Right kidney (tissue), 9 donors: Measurements from ENCODE around the gene PRM1.

Source experiments
- DNase-seq: peaks from one replicate; pipeline ENCODE4 v3.0.0-alpha.2; 2016
- long read RNA-seq, 8 donors: transcript quantifications; one replicate each; lab custom pipeline, GENCODE V29; 2026

Gene PRM1, protein sequence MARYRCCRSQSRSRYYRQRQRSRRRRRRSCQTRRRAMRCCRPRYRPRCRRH
- long read RNA-seq, donor 1, result 0 reads
- long read RNA-seq, donor 2, result 0 reads
- long read RNA-seq, donor 3, result 0 reads
- long read RNA-seq, donor 4, result 0 reads
- long read RNA-seq, donor 5, result 0 reads
- long read RNA-seq, donor 6, result 0 reads
- long read RNA-seq, donor 7, result 0 reads
- long read RNA-seq, donor 8, result 0 reads

DNA sequence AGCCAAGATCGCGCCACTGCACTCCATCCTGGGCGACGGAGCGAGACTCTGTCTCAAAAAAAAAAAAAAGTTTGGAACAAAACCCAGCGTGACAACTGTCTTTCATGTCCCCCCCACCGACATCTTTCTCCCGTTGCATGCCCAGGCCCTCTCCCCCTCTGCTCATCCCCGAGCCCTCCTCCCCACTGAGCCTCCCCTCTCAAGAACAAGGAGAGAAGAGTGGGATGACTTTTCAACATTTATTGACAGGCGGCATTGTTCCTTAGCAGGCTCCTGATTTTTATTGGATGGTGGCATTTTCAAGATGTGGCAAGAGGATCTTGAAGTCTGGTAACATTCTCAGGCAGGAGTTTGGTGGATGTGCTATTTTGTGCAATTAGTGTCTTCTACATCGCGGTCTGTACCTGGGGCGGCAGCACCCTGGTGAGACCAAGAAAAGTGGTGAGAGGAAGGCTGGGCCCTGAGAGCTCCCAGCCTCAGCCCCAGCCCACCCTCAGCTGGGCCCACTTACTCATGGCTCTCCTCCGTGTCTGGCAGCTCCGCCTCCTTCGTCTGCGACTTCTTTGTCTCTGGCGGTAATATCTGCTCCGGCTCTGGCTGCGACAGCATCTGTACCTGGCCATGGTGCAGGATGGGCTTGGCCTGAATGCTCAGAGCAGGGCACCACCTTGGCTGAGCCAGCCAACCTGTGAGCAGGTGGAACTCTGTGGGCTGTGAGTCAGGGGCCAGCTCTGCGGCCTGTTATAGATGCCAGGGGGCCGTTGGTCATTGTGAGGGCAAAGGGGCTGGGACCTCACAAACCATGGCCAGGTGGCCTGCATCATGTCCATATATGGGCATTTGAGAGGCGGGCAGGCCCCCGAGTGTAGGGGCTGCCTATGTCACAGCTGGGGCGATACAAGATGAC lies at the start of gene PRM1:
Gene PRM1 (minus strand): TSS at position 715 of the 907 bp plus-strand sequence. CDS start 92 bp downstream, at position 623.
- no peak for DNase-seq

DNA sequence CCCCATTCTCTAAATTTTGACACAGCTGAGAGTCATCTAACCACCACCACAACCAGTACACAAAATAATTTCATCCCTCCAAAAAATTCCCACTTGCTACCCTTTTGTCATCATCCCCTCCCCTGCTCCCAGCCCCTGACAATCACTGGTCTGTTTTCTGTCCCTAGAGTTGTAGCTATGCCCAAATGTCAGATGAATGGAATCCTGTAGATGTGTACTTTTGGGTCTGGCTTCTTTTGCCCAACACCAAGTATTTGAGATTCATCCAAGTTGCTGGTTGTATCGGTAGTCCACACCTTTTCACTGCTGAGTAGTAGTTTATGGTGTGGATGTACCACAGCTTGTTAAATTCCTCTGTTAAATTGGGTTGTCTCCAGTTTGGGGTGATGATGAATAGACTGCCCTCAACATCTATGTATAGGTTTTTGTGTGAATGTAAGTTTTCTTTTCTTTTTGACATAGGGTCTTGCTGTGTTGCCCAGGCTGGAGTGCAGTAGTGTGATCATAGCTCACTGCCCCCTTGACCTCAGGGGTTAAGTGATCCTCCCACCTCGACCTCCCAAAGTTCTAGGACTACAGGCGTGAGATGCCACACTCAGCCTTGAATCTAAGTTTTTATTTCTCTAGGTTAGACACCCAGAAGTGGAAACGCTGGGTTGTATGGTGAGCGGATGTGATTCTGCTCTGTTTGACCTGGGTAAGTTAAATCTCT lies 49.6 kb upstream of the PRM1 start:
- DNase-seq, result no peak

DNA sequence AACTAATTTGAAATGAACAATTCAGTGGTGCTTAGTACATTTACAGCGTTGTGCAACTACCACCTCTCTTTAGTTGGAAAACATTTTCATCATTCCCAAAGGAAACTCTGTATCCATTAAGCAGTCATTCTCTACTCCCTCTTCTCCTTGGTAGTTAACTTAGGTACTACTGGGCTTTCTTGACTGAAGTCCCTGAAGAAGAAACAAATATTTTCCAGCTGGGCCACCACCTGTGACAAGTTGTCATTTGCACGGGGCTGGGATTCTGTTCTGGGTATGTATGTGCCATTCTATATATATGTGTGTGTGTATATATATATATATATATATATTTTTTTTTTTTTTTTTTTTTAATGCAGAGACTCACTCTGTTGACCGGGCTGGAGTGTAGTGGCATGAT lies 48.8 kb upstream of the PRM1 start:
- no peak for DNase-seq

DNA sequence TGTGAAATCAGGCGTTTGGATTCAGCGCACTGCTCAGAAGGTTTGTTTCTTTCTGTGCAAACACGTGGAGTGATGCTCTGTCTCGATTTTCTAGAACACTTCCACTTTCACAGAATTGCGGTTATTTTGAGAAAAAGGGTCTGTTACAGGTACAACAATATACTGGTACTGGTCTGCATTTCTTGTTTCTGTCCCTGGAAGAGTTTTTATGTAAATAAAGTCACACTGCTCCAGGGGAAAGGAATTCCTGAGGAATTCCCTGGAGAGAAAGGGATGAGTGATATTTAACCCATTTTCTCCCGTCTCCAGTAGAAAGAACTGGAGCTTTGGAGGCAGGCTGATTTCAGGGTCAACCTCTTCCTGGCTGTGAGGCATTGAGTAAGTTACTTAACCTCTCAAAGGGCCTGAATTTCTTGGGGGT lies 48.0 kb upstream of the PRM1 start:
- peak; percentile 44 for DNase-seq

DNA sequence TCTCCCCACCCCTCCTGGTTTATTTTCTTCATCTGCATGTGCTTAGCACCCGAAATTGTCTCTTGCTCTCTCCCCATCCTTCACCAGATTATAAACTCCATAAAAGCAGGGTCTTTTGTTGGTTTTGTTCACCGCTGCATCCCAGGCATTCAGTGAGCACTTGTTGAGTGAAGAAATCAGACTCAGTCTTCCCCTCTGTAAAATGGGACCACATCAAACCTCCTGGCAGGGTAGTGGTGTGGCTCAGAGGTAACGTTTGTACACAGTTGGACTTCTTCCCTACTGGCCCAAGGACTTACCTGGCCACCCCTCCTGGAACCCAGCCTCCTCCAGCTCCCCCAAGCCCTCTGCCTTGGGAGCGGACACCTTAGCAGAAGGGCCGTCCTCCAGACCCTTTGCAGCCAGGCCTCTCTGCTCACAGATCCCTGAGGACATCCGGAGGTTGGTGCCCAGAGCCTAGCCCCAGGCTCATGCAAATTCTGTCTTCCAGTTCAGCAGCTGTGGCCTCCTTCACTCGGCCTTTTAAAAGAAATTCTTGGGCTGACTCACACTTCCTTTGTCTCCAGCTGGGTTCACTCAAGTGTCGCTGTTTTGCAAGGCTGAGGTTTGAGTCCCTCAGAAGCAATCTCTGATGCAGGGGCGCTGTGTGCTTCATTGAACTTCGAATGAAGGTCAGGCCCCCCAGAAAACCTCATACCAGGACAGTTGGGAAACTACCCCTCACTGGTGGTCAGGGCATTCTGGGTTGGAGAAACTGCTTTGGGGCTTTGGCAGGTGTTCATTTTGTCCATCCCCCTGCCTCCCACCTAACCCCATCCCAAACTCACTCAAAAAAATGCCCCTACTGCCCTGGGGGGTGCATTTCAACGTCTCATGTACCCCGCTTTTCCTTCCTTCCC lies 47.3 kb upstream of the PRM1 start:
- DNase-seq, result peak; percentile 56

DNA sequence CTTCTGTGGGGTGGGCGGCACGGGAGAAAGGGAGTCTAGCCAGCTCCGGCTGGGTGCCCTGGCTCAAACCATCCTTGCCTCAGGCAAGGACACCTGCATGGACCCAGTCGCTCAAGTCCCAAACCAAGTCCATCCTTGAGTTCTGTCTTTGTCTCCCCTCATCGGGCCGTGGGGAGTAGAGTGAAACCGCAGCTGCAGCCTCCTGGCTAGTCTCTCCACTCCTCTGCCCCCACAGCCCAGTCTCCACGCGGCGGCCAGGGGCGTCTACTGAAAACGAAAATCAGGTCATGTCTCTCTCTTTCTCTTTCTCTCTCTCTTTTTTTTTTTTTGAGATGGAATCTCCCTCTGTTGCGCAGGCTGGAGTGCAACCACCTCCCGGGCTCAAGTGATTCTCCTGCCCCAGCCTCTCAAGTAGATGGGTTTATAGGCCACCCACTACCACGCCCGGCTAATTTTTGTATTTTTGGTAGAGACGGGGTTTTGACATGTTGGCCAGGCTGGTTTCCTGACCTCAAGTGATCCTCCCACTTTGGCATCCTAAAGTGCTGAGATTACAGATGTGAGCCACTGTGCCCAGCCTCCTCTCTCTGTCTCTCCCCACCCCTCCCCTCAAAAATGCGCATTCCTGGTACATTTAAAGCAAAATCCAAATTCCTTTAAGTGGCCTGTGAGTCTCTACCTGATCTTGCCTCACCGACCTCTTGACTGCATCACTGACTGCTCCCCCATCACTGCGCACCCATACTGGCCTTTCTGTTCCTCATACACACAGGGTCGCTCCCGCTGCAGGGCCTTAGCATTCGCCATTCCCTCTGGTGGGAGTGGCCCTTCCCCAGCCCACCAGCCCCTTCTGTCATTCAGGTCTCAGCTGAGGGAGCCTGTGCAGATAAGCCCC lies 46.4 kb upstream of the PRM1 start:
- no peak for DNase-seq

DNA sequence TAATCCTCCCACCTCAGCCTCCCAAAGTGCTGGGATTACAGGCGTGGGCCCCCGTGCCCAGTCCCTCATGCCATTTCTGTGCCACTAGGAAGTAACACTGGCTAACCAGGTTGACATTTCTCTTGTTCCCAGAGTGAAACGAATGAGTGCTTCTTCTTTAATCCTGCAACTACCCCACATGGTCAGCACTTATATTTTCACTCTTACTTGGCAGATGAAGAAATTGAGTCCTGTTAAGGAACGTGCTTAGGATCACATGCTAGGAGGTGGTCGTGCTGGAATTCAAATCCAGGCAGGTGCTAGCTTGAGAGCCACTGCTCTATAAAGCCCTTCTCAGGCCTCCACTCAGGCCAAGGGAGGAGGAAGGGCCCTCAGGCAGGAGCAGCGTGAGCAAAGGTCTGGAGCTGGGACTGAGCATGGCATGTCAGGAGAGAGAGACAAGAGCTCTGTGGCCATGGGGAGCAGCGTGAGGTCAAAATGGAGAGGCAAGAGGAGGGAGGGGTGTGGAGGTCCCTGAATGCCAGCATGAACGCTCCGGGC lies 45.7 kb upstream of the PRM1 start:
- DNase-seq, result no peak

DNA sequence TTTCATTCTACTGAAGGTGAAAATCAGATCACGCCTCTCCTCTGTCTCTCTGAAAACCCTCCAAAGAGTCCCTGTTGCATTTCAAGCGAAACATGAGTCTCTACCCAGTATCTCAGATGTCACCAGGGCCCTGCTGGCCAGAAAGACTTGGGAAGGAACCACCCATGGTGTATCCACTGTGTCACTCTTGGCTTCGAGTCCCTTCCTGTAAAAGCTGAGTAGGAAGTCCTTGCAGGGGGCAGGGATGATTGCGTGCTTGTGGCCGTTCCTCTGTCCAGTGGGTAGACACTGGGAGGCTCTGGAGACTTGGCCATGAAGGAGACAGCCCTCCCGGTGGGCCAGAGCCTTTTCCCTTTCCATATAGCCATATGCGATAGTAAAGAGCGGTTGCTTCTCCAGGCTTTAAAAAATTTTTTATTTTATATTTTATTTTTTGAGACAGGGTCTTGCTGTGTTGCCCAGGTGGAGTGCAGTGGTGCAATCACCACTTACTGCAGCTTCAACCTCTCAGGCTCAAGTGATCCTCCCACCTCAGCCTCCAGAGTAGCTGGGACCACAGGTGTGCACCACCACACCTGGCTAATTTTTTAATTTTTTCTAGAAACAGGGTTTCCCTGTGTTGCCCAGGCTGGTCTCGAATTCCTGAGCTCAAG lies 45.1 kb upstream of the PRM1 start:
- no peak for DNase-seq

DNA sequence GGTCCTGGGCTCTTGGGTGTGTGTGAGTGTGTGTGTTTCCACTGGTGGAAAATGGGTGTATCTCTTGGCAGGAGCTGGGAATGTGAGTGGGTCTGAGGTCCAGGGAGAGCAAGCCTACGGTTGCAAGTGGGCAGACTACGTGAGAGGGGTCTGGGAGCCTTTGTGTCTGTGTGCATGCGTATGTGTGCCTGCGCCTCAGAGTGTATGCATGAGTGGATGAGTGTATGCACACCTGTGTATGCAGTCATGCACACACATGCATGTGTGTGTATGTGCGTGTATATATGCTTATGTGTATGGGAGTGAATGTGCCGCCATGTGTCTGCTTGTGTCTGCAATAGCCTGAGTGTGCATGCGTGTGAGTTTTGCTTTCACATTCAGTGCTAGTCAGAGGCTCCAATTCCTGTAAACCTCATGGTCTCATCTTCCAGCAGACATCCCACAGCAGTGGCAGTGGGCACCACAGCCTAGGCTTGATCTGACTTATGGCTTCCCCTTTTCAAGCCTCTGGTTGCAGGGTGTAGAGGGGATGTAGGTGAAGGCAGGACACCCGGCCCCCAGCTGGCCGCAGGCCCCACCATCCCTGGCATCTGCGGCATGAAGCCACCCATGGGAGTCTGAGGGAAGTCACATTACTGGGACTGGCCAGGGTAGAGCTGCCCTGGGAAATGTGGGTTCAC lies 44.4 kb upstream of the PRM1 start:
- DNase-seq, result no peak

DNA sequence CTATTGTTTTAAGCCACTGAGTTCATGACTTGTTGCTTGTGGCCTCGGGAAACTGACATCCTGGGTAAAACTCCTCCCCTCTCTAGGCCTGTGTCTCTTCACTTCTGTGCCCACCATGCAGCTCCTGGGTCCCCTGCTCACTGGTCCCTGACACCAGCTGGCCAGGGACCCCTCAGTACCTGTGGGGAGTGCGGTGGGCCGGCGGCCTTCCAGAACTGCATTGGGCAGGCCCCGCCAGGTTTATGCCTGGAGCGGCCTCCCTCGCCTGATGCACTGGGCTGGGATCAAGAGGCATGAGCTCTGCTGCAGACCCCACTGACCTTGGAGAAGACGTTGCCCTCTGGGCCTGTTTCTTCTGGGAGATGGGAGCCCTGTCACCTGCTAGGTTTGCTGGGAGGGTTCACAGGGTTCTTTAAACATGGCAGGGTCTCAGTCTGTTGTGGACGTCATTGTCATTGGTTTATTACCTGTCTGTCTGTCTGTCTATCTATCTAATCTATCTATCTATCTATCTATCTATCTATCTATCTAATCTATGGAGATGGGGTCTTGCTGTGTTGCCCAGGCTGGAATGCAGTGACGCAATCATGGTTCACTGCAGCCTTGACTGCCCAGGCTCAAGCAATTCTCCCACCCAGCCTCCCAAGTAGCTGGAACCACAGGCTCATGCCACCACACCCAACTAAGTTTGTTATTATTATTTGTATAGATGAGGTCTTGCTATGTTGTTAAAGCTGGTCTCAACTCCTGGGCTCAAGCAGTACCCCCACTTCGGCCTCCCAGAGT lies 42.6 kb upstream of the PRM1 start:
- DNase-seq, result no peak

DNA sequence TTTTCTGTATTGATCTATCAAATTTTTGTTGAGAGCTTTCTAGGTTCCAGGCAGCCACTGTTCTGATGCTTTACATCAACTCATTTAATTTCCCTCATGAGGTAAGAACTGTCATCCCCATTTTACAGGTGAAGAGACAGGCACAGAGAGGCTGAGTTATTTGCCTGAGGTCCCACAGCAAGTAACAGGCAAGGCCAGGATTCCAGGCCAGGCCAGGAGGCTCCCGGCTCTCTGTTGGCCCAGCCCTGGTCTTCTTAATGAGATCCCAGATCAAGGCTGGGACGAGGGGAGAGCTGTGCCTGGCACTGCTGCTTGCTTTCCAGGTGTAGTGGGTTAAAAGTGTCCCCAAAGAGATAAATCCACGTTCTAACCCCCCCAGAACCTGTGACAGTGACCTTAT lies 41.7 kb upstream of the PRM1 start:
- no peak for DNase-seq

DNA sequence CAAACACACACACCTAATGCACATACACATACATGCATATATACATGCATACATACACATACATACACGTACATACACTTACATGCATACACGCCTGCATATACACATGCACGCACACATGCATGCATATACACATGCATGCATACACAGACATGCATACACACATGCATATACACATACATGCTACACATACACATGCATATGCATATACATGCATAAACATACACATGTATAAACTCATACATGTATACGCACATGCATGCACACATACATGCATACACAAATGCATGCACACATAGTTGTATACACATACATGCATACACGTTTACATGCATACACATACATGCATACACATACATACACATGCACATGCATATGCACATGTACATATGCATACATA lies 40.5 kb upstream of the PRM1 start:
- no peak for DNase-seq

DNA sequence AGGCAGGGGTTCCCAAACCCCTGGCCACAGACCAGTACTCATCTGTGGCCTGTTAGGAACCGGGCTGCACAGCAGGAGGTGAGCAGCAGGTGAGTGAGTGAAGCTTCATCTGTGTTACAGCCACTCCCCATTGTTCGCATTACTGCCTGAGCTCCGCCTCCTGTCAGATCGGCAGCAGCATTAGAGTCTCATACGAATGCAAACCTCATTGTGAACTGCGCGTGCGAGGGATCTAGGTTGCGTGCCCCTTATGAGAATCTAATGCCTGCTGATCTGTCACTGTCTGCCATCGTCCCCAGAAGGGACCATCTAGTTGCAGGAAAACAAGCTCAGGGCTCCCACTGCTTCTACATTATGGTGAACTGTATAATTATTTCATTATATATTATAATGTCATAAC lies 39.0 kb upstream of the PRM1 start:
- DNase-seq, result no peak

DNA sequence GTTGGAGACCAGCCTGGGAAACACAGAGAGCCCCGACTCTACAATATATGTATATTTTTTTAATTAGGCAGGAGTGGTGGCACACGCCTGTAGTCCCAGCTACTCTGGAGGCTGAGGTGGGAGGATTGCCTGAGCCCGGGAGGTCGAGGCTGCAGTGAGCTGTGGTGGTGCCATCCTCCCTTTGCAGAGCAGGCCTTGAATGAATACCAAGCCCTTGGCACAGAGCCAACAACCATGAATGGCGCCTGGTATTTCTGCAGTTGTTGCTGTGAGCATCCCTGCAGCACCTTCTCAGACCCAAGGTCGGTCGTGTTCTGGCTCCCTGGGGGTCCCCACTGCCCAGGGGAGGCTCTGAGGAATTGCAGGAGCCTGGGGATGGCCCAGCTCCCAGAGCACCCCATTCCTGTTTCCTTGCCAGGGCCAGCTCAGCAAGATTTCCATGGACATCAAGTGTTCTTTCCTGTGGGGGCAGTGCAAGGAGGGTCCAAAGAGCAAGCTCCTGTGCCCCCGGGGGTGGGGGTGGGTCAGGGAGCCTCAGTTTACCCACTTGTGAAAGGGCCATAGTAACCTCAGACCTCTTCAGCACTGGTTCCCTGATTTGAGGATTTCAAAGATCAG lies 38.5 kb upstream of the PRM1 start:
- DNase-seq, result no peak

DNA sequence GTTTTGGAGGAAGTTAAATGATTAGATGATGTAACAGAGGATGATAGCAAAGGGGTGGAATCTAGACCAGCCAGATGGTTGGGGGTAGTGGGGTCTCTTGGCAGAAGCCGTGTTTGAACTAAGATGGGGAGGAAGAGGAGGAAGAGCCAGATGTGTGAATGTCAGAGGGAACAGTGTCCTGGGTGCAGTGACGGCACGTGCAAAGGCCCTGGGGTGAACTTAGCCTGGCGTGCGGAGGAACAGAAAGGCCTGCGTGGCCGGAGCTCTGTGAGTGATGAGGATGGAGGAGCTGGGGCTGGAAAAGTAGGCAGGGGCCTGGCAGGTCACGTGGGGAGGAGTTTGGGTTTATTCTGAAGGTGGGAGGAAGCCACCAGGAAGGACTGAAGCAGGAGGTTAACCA lies 37.7 kb upstream of the PRM1 start:
- no peak for DNase-seq

DNA sequence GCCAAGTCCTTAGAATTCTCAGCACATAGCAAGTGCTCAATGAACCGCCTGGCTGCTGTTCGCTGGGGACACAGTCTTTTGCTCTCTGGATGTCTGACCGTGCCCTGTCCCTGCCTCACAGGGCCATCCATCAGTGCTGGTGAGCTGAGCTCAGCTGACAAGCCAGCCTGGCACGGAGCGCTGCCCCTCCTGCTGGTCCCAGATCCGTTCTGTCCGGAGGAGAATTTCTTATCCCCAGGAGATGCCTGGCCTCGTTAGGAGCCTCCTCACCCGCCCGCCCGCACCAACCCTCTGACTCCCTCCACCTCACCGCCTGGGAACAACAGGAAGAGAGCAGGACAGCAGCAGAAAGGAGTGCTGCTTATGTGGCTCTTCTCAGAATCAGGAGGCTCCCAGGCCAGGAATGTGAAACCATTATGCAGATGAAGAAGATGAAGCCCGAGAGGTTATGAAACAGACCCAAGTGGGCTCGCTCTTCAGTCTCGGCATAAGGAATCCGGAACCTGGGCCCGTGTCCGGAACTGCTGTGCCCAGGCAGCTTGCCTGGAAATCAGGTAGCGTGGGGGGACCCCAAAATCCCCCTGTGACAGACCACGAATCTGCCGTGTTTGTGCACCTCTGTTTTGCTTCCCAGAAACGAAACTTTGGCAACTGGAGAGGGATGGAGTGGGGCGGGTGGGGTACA lies 35.3 kb upstream of the PRM1 start:
- DNase-seq, result peak; percentile 41

DNA sequence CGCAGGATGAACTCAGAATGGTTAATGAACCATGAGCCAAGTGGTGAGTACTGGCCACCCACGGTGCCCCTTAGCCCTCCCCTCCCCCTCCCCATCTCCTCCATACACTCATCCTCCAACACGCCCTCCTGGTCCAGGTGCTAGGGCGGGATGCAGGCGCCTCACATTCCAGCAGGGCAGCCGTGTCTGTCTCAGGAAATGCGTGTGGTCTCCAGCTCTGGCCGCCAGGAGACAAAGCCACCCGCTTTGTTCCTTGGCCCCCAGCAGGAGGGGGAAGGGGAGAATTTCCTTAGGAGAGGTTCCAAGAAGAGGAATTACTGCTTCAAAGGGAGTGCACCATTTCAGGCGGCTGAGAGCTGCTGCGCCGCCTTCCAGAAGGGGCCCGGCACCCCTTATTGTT lies 34.4 kb upstream of the PRM1 start:
- peak; percentile 67 for DNase-seq
